CD4-positive, alpha-beta T cell treated with Interferon gamma for 1 hour (primary cell): ENCODE measurements around the gene ICE2.

Experiments
- DNase-seq: peaks from one replicate; pipeline ENCODE4 v3.0.0-alpha.2; 2020

The ICE2 gene

DNA sequence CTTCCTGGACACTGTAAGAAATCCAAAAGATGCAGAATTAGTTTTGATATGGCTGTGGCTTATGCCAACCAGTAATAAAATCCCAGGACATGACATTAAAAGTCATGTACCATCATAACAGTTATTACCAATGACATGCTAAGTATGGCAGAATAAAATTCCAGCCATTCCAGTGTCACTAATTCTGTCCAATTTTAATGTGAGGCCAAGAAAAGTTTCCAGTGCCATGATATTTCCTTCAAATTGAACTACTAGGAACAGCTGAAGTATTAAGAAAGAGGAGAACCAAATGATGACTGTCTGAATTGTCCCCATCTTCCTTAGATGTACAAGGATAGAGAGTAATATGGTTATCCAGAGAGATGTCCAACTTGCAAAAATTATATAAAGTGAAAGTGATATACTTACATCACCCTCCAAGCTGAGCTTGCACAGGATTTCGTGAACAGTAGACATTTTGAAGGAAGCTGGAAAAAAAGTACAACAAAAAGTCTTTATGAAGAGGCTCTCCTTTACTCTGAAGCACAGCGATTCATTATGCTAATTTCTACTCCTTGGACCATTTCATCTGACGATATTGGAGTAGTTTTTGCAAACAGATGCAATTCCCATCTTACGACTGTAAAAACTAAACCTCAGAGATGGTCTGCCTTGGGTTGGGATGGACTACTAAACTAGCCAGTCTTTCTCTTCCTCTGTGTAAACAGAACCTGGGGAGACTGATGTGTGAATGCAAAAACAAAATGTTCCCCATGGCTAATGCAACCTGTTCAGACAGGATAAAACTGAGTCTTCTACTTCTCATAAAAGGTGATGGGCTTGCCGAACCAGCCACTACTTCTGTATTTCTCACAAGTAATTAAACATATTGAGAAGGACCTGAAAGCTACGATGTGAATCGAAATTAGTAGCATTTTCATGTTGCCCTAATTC lies 93.1 kb downstream of the ICE2 start:
- DNase-seq: no peak

DNA sequence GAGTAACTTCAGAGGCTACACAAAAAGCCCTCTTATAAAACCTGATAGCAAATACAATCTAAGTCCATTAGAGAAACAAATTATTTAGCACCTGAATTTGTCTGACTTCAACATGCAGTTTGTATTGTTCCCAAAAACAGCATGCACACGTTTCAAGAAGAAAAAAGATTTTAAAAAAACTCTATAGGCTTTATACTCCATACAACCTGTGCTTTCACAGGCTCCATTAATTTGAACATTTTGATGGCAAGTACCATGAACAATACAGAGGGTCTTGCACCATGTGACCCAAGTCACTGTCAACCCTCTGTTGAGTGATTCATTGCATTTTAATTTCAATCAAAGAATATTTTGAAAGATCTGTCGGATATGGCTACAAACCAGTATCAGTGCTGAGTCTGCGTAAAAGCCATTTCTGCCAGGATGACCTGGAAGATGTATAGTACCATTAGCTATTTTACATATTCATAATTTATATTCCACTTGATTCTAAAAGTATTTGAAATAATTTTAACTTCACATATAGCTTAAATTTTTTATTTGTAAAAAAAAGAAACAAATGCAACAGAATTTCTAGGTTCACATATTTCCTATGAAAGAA lies 94.3 kb downstream of the ICE2 start:
- DNase-seq: no peak

DNA sequence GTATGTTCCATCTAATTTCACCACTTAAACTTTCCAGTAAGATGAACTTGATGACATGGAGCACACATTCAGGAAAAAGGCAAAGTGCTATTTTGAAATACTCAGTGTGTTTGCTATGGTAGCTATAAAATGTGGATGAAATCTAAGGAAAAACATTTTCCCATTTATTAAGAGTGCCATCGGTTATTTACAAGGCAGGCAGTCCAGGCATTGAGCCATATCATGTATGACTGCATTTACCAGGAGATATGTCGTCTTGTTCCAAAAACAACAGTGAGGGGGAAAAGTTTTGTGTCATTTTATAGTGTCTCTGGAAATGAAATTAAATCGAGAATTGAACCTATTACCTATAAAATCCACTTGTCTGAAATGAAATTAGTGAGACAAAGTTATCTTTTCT lies 94.9 kb downstream of the ICE2 start:
- DNase-seq: no peak

DNA sequence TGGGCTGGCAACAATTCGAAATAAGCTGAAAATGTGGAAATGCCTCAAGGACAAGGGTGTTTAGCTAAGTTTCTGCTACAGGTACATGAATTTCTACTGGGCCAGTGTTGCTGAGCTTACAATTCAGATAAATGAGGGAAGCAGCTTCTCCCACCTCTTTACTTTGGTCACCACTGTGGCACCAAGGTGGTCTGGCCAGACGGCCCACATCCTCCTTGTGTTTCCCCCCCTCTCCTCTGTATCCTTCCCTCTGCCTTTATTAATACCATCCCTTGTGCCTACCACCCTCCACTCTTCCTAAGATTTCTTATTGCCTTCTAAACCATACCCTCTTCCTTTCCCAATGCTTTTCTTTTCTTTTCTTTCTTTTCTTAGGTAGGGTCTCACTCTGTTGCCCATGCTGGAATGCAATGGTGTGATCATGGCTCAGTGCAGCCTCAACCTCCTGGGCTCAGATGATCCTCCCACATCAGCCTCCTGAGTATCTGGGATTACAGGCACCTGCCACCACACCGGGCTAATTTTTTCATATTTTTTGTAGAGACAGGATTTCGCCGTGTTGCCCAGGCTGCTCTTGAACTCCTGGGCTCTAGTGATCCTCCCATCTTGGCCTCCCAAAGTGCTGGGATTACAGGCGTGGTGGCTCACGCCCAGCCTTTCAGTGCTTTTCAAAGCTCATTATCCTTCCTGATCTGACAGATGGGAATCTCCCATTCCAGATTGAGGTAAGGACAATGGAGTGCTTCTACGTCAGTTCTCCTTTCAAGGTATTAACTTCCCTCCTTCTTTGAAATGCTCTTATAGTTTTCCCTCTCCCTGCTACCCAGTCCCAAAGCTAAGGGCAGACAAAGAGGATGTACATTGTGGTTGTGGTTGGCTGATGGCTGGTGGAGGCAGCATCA lies 95.9 kb downstream of the ICE2 start:
- no peak for DNase-seq

DNA sequence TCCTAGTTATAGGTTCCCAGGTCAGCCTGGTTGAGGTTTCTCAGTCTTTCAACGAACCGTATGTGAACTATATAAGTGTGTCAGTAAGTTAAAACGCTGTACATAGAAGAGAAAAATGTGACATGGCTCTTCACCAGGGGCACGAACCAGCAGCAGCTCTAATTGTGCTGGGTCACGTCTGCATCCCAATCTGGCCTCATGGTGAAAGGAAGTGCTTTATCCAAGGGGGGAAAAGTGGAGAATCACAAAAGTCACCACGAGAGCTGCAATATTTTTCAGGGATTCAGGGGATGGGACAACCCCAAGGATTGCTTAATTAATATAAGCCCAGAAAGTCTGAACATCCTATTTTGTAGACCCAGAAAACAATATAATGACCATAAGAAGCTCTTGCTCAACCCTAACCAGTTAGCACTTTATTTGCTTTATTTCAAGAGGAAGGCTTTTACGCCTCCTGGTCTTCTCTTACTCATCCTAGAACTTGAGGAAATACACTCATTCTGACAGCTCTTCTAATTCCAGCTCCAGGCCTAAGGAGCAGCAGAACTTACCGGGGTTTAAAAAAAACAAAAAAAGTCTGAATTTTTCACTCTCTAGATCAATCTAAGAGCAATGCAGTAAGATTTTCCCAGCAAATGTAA lies 97.7 kb downstream of the ICE2 start:
- no peak for DNase-seq

DNA sequence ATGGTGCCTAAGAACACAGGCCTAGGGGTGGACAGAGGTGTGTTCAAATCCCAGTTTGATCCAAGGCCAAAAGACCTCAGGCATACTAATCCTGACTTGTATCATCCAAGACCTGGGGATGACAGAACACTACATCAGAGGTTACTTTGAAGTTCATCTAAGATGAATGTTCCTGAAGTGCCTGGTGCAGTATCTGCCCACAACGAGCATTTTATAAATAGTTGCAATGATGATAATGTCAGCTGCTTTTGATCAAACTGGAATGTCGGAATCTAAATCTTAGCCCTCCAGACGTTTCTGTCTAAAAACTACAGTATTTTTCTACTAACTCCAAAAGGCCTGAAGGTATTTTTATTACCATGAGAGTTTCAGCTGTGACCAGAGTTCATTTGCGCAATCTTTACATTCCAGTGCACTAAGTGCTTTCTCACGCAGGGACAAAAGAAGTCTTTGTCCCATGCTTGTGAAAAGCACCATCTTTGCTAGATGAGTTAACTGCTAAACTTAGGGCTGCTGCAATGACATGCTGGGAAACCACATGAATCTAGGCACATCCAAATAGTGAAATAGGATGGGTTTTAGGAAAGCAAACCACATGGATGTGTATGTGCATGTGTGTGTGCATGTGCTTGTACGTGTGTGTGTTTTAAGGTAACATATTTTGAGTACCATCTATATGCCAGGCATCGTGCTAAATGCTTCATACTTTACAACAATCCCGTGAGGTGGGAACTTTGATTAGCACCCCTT lies 99.2 kb downstream of the ICE2 start:
- DNase-seq: no peak

DNA sequence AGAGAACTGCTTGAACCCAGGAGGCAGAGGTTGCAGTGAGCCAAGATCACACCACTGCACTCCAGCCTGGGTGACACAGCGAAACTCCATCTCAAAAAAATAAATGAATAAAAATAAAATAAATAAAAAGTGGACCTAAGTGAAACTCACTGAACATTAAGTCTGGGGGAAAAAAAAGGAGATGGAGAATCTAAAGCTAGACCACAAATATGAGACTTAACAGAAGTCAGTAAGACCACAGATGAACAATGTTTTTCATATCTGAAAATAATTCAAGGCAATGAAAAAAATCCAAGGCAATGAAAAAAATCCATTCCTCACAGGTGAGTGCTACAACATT lies 99.8 kb downstream of the ICE2 start:
- DNase-seq: no peak

DNA sequence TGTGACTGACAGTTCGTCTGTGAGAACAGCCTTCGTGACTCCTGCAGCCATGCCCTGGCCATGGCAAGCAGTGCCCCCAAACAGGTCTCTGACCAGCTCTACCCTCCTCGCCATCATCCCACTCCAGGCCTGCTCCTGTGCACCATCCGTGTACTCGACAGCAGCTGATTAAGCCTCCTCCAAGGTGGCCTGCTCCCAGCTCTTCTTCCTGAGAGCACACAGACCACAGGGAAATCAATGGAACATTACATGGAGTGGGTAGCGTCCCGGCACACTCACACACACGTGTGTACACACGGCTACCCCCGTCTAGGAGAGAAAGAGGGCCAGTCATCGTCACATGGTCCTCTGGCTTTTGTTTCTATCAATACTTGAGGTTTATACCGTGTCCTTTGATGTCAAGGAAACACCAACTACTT lies 102.3 kb downstream of the ICE2 start:
- DNase-seq: no peak

DNA sequence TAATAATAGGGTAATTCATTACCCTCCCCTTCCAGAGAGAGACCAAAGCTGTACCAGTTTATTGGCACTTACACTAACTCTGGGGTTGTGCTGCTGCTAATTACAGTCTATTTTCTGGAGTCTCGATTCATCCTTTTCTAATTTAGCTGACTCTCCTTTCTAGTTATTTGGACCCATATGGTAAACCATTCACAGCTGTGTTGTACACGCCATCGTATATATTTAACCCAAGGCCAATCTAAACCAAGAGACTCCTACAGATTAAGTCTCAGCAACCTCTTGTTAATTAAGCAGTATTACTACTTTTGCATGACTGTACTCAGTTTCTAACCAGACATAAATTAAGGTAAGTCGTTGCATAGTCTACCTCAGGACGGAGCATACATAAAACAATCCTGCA lies 103.6 kb downstream of the ICE2 start:
- DNase-seq: no peak

DNA sequence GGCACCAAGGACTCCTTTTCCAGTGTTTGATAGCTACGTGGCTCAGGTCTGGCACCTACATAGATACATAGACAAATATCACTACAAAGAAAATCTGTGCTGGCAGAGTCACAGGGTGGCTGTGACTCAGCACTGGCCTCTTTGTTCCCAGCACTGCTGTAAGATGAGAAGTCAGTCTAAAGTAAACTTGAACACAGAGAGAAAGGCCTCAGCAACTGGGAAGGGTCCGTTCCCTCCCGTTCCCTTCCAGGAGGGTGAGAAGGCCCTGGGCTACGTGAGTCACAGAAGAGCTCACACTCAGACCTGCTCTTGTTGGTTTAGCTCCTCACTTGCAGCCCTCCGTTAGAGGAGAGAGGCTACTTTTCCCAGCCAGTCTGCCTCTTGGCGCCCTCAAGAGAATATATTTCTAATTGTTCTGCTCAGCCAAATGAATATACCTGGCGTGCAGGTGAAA lies 104.3 kb downstream of the ICE2 start:
- no peak for DNase-seq

DNA sequence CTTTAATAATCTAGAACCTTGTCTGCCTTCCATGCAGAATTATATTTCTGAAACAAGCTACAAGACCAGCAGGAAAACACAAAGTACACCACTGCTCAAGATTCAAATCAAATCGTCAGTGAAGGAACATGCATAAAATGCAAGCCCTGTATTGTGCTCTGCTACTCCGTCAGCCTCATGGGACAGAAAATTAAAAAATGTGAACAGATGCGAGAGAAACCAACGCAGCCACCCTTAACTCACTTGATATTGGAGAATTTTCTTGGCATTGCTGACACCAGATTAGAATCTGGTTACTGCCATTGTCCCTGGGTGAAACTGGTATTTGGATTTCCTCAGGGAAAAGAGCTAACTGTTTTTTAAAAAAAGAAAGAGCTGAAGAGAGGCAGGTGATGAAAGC lies 104.7 kb downstream of the ICE2 start:
- DNase-seq: no peak

DNA sequence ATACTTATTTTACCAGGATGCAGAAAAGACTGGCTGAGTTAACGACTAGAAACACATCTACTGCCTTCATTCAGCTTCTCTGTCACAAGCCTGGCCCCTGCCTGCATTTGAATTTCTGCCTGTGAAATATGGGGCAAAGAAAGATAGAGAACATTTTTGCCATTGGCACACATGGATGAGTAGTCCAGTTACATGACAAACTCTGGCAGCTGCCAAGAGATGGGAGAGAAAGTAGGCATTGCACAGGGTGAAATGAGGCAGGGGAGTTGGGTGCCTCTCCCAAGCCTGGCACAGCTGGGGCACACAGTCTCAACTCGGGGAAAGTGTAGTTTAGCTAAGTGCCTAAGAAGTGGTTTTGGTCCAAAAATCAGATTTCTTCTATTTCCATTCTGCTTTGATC lies 105.2 kb downstream of the ICE2 start:
- DNase-seq: no peak

DNA sequence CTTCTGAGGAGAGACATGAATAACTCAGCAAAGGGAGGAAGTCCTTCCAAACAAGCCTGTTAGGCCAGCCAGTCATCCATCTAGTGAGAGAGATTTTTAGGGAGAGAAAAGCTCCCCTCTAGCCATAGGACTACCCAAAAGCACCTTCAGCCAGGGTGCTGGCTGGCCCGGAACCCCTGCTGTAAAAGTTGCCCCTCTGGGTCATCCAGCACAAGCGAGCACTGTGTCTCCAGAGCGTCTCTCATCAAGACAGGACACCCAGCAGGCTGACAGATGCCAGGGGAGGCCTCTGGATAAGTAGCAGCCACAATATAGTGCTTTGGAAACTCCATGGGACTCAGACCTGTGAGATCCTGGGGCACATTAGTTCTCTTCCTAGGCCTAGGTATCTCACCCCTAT lies 105.6 kb downstream of the ICE2 start:
- DNase-seq: no peak

DNA sequence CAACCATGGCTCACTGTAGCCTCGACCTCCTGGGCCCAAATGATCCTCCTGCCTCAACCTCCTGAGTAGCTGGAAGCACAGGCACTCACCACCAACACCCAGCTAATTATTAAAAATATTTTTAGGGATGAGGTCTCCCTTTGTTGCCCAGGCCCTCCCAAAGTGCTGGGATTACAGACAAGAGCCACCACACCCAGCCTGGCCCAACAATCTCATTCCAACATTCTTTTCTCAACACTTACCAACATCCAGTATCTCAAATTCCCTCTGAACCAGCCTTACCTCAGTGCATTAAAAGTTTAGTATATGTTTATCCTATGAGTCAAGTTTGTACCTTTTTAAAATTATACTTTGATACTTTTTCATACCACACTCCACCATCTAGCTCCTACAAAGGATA lies 106.2 kb downstream of the ICE2 start:
- DNase-seq: no peak

DNA sequence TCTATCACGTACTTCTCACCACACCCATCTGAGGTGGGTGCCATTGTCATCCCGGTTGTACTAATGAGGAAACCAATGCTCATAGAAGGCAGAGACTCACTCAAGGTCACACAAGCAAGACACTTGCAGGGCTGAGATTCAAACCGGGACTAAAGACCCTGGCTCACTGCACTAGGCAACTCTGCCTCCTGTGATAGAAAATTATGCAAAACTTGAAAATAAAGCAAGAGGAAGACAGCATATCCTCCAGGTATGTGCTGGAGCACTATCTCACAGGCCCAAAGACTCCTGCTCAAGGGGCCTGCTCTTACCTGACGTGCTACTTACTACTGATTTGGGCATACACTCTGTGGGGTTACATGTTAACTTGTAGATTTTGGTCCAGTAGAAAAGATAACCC lies 106.7 kb downstream of the ICE2 start:
- no peak for DNase-seq

DNA sequence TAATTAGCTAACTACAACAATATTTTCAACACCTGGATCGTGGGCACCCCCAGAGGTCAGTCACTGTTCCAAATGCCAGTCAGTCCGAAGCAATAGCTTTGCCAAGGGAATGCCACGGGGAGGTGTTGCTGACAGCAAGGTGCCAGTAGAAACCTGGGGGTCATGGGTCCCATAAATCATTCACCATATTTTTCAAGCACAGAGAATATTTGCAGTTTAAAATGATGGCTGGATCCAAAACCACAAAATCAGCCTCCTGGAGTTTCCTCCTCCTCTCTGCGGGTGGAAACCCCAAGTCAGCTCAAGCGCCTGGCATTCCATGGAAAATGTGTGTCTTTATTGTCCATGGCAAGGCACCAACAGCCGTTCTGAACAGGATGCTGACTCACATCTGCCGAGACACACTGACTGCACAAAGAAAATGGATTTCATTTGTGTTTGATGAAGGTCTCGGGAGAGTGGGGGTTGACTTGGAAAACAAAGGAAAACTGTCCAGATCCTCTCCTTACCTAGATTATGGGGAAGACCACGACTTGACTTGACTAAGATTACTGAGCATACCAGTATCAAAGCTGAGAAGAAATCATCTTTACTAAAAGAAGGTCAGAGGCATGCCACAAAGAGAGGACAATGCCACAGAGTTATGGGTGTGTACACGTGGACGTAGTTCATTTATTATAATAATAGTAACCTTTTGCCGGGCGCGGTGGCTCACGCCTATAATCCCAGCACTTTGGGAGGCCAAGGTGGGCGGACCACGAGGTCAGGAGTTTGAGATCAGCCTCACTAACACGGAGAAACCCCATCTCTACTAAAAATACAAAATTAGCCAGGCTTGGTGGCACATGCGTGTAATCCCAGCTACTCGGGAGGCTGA lies 107.5 kb downstream of the ICE2 start:
- no peak for DNase-seq

DNA sequence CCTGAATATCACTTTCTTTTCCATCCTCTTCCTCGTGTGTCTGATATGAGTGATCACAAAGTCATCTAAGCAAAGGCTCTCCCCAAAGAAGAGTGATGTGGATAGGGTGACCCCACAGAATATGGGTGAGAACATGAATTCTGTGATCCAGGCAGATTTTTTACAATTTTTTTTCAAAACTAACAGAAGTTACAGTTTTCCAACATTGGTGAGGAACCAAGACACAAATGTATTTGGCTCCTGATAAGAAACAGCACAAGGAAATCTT lies 108.1 kb downstream of the ICE2 start:
- no peak for DNase-seq

DNA sequence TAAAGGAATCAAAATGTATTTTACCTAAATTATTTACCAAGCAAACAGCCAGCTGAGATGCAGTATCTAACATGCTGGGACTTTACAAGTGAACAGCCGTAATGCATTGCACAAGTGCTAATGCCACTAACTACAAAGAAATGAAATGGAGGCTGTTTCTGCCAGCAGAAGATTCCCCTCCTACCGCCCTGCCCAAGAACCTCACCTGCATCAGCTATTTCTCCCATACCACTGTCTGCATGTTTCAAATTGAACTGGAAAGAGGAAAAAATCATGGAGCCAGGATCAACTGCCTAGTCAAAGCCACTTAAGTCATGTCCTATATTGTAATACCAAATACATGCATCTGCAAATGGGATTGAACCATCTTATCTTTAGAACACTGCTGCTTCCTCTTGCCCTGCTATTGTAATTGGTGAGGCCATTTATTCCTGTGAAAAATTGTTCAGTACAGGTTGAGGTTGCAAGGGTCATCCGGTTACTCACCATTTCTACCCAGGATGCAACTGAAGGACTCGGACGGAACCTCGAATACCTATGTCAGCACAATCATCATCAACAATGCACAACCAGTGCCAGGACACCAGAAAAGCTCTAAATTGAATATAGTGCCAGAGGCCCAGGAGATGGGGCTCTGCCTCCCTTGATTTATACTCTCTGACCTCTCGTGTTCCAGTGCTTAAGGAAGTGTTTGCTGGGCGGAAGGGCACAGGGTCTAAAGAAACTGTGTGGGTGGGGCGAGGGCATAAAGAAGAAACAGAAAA lies 108.7 kb downstream of the ICE2 start:
- no peak for DNase-seq

DNA sequence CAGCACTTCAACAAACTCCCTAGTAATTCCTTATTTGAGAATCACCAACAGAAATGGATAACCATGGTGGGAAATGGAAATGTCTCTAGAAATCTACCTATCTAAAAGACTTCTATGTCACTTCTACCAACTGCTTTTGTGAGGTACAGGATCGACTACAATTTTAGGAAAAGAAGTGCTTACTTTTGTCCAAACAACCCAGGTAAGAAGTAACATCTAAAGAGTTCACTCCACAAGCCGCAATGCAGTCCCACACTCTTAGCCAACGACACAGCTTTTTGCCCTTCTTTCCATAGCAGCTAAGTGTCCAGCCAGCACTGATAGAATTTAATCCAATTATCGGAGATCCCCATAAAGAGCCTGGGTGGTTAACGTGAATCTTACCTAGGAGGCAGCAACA lies 109.2 kb downstream of the ICE2 start:
- no peak for DNase-seq
